ENCODE data around the gene SLAMF1.

DNA sequence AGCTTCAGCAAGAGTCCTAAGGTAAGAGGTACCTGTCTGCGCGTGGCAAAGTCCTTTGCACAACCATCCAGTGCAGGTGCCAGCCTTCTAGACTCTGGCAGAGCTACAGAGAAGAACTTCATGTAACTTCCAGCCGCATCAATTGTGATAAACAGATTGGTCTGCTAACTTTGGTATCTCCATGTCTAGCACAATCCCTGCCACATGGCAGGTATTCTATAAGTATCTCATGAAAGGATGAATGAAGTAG, 35.0 kb upstream of the SLAMF1 start:
- TF ChIP-seq EZH2 (IDR thresholded peaks at IDR 0.05; ENCODE audit: insufficient read depth, low read length), result no peak
- TF ChIP-seq, protein P1, sequence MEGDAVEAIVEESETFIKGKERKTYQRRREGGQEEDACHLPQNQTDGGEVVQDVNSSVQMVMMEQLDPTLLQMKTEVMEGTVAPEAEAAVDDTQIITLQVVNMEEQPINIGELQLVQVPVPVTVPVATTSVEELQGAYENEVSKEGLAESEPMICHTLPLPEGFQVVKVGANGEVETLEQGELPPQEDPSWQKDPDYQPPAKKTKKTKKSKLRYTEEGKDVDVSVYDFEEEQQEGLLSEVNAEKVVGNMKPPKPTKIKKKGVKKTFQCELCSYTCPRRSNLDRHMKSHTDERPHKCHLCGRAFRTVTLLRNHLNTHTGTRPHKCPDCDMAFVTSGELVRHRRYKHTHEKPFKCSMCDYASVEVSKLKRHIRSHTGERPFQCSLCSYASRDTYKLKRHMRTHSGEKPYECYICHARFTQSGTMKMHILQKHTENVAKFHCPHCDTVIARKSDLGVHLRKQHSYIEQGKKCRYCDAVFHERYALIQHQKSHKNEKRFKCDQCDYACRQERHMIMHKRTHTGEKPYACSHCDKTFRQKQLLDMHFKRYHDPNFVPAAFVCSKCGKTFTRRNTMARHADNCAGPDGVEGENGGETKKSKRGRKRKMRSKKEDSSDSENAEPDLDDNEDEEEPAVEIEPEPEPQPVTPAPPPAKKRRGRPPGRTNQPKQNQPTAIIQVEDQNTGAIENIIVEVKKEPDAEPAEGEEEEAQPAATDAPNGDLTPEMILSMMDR (IDR thresholded peaks at IDR 0.05; ENCODE audit: insufficient read depth, low read depth, low read length), result no peak
